H1 (cell line): ENCODE measurements around the gene ZFP57. TPM values are rescaled to one million over a fixed set of nuclear protein-coding genes. Genes with fewer than 3 reads are reported as not detected.

Experiments
- CTCF ChIA-PET: fragments of 300-600 bp; sonication (Branson Sonifier 250); formaldehyde crosslinking; loops from one replicate; lab custom pipeline; 2021; ENCODE audit not compliant: partially characterized antibody; lab: Charles Lee
- POLR2A ChIA-PET: fragments of 300-600 bp; sonication (Branson Sonifier 250); formaldehyde crosslinking; loops from one replicate; lab custom pipeline; 2021; ENCODE audit warnings: inconsistent platforms; ENCODE audit not compliant: partially characterized antibody; lab: Charles Lee
- DNase-seq, 2 experiments: peaks; one replicate each; pipeline versions ENCODE4 v3.0.0 to v3.0.0-alpha.2; 2010 to 2022; ENCODE audit warnings: low spot score in 2 of 2, low read depth in 1 of 2, mixed read lengths in 1 of 2
- FAIRE-seq: peaks from 2 replicates; lab custom pipeline; 2011; peaks lifted over from hg19 to GRCh38; lab: Jason Lieb, UNC
- H2AFZ ChIP-seq: 2 replicates; pipeline ENCODE4 v1.8.1; 2012; ENCODE audit warnings: low read length, inconsistent platforms
- H2AK5ac ChIP-seq: 2 replicates; pipeline ENCODE4 v1.6.1; 2013; ENCODE audit warnings: low read depth, low read length
- H2BK120ac ChIP-seq: replicated peaks from 2 replicates; pipeline ENCODE3; 2013; ENCODE audit warnings: low read depth, low read length, inconsistent platforms
- H2BK12ac ChIP-seq: 2 replicates; pipeline ENCODE4 v1.6.1; 2013; ENCODE audit warnings: low read depth, low read length
- H2BK15ac ChIP-seq: 2 replicates; pipeline ENCODE4 v1.6.1; 2013; ENCODE audit warnings: low read length
- H2BK20ac ChIP-seq: 2 replicates; pipeline ENCODE4 v1.6.1; 2013; ENCODE audit warnings: low read length
- H2BK5ac ChIP-seq: 2 replicates; pipeline ENCODE4 v1.6.1; 2013; ENCODE audit warnings: low read depth, low read length
- H3K14ac ChIP-seq: 2 replicates; pipeline ENCODE4 v1.6.1; 2013; ENCODE audit warnings: inconsistent platforms; ENCODE audit not compliant: insufficient read length
- H3K18ac ChIP-seq: 2 replicates; pipeline ENCODE4 v1.6.1; 2013; ENCODE audit warnings: low read length; ENCODE audit errors: extremely low read depth
- H3K23ac ChIP-seq: 2 replicates; pipeline ENCODE4 v1.6.1; 2013; ENCODE audit warnings: inconsistent platforms; ENCODE audit not compliant: insufficient read length
- H3K23me2 ChIP-seq: 2 replicates; pipeline ENCODE4 v1.6.1; 2013; ENCODE audit warnings: low read depth, low read length
- H3K27ac ChIP-seq: 2 replicates; pipeline ENCODE4 v1.6.1; 2011; ENCODE audit warnings: low read depth, low read length, inconsistent platforms
- H3K27me3 ChIP-seq, 4 experiments: replicated peaks in 1 of 4; 1 replicate in 1 of 4; 2 replicates in 3 of 4; pipeline versions ENCODE4 v1.6.1 to v1.8.1; 2011 to 2013; ENCODE audit warnings: low read length in 3 of 4, mild to moderate bottlenecking in 3 of 4, inconsistent platforms in 2 of 4, mixed read lengths in 2 of 4, moderate library complexity in 1 of 4; ENCODE audit not compliant: control insufficient read depth in 3 of 4, insufficient read depth in 3 of 4; ENCODE audit errors: extremely low read depth in 1 of 4
- H3K36me3 ChIP-seq, 4 experiments: 2 replicates each; pipeline versions ENCODE4 v1.6.1 to v1.8.1; 2011 to 2013; ENCODE audit warnings: mild to moderate bottlenecking in 4 of 4, low read length in 3 of 4, moderate library complexity in 2 of 4, control low read depth in 1 of 4, inconsistent platforms in 1 of 4; ENCODE audit not compliant: insufficient read depth in 4 of 4, control insufficient read depth in 2 of 4
- H3K4ac ChIP-seq: replicated peaks from 2 replicates; pipeline ENCODE3; 2013; ENCODE audit warnings: low read length, low read depth, mixed read lengths, inconsistent platforms; ENCODE audit not compliant: insufficient read length
- H3K4me1 ChIP-seq, 4 experiments: replicated peaks in 1 of 4; 1 replicate in 1 of 4; 2 replicates in 3 of 4; pipeline versions ENCODE4 v1.6.1 to v1.8.1; 2011 to 2013; ENCODE audit warnings: low read length in 3 of 4, inconsistent platforms in 2 of 4, mixed read lengths in 1 of 4; ENCODE audit not compliant: insufficient read depth in 4 of 4, control insufficient read depth in 3 of 4
- H3K4me2 ChIP-seq, 2 experiments: 2 replicates each; pipeline versions ENCODE4 v1.6.1 to v1.8.1; 2011 to 2013; ENCODE audit warnings: low read depth in 2 of 2, low read length in 2 of 2, control low read depth in 1 of 2, inconsistent platforms in 1 of 2, mild to moderate bottlenecking in 1 of 2; ENCODE audit not compliant: insufficient read depth in 1 of 2
- H3K4me3 ChIP-seq, 4 experiments: fragments of 200-600, 300-600 bp in 1 of 4; sonication (generic), shearing (Covaris generic), sonication (Bioruptor Twin) in 1 of 4; 2 replicates each; pipeline versions ENCODE4 v1.5.1 to v1.8.1; 2011 to 2016; ENCODE audit warnings: low read length in 4 of 4, low read depth in 3 of 4, control low read depth in 2 of 4, inconsistent platforms in 2 of 4, mild to moderate bottlenecking in 2 of 4, mixed read lengths in 1 of 4, moderate library complexity in 1 of 4; ENCODE audit not compliant: insufficient read depth in 2 of 4; ENCODE audit errors: extremely low read depth in 1 of 4
- H3K56ac ChIP-seq: replicated peaks from 2 replicates; pipeline ENCODE3; 2013; ENCODE audit warnings: low read depth, mild to moderate bottlenecking, mixed read lengths, low read length, inconsistent platforms; ENCODE audit not compliant: insufficient read length
- H3K79me1 ChIP-seq: 2 replicates; pipeline ENCODE4 v1.6.1; 2013; ENCODE audit warnings: low read depth, low read length, control low read depth
- H3K79me2 ChIP-seq, 2 experiments: 2 replicates each; pipeline versions ENCODE4 v1.6.1 to v1.8.1; 2012 to 2013; ENCODE audit warnings: low read length in 2 of 2, mild to moderate bottlenecking in 2 of 2, inconsistent platforms in 1 of 2; ENCODE audit not compliant: insufficient read depth in 2 of 2, control insufficient read depth in 1 of 2
- H3K9ac ChIP-seq, 4 experiments: replicated peaks in 1 of 4; 1 replicate in 1 of 4; 2 replicates in 3 of 4; pipeline versions ENCODE4 v1.6.1 to v1.8.1; 2011 to 2013; ENCODE audit warnings: low read depth in 3 of 4, low read length in 3 of 4, control low read depth in 2 of 4, mild to moderate bottlenecking in 2 of 4, moderate library complexity in 2 of 4, inconsistent platforms in 1 of 4; ENCODE audit errors: extremely low read depth in 1 of 4
- H3K9me3 ChIP-seq, 2 experiments: 2 replicates each; pipeline versions ENCODE4 v1.6.1 to v1.8.1; 2012 to 2013; ENCODE audit warnings: mild to moderate bottlenecking in 2 of 2, moderate library complexity in 2 of 2, control low read depth in 1 of 2, inconsistent platforms in 1 of 2, low read depth in 1 of 2, low read length in 1 of 2, mixed read lengths in 1 of 2; ENCODE audit not compliant: insufficient read depth in 2 of 2
- H4K20me1 ChIP-seq, 2 experiments: replicated peaks in 1 of 2; 2 replicates each; pipeline versions ENCODE3 to v1.8.1; 2011 to 2013; ENCODE audit warnings: inconsistent platforms in 2 of 2, low read length in 2 of 2, mild to moderate bottlenecking in 1 of 2; ENCODE audit not compliant: insufficient read depth in 2 of 2, control insufficient read depth in 1 of 2
- H4K5ac ChIP-seq: 2 replicates; pipeline ENCODE4 v1.6.1; 2013; ENCODE audit warnings: low read length, low read depth, mixed read lengths, inconsistent platforms; ENCODE audit not compliant: insufficient read length
- H4K8ac ChIP-seq: 2 replicates; pipeline ENCODE4 v1.8.0; 2013; ENCODE audit warnings: mild to moderate bottlenecking, moderate library complexity, low read length, inconsistent platforms; ENCODE audit not compliant: insufficient read depth; ENCODE audit errors: extremely low read depth
- H4K91ac ChIP-seq: replicated peaks from 2 replicates; pipeline ENCODE3; 2013; ENCODE audit warnings: low read length, mixed read lengths, inconsistent platforms; ENCODE audit not compliant: insufficient read length
- ASH2L ChIP-seq: fragments of 200-600, 300-600 bp; sonication (generic); IDR thresholded peaks from one replicate; pipeline ENCODE4 v1.7.1; 2017; ENCODE audit warnings: low read length
- CHD2 ChIP-seq: IDR thresholded peaks from 2 replicates; pipeline ENCODE4 v1.6.1; 2012; ENCODE audit warnings: low read length, improper control_type of control experiment
- WGBS, 2 experiments: shearing (Covaris generic) in 1 of 2; methylation state at CpG; one replicate each; pipeline versions ENCODE4 v1.1.6 to v1.1.7; 2013 to 2015; ENCODE audit warnings: low lambda C conversion rate in 2 of 2, mixed read lengths in 2 of 2, inconsistent platforms in 1 of 2, low coverage in 1 of 2, missing lambda C conversion rate in 1 of 2; ENCODE audit not compliant: insufficient replicate concordance in 2 of 2, insufficient coverage in 1 of 2, insufficient read length in 1 of 2; ENCODE audit errors: extremely low coverage in 1 of 2, missing lambda C conversion rate in 1 of 2; 5-methylcytosine and 5-hydroxymethylcytosine counted together
- polyA plus RNA-seq, 7 experiments: library from polyadenylated mRNA; depleted of rRNA in 3 of 7; stranded (reverse) in 5 of 7; unstranded in 2 of 7; fragments of >200 nt in 5 of 7; fragments of 200-250 nt in 2 of 7; gene quantifications; 1 replicate in 5 of 7; 2 replicates in 1 of 7; 4 replicates in 1 of 7; pipeline versions ENCODE4 v1.2.1 to v1.2.3, GENCODE V29; 2011 to 2013; ENCODE audit warnings: missing spikeins in 2 of 7, mixed read lengths in 2 of 7
- total RNA-seq: library from RNA; stranded (reverse); fragmentation: NEBNext Ultra II Directional; extraction: Animal tissue kit (Norgen Biotek cat#: 25700); gene quantifications from 2 replicates; pipeline ENCODE4 v1.2.1, GENCODE V29; 2021
- TF ChIP-seq, protein P1 (sequence below): IDR thresholded peaks from 2 replicates; pipeline ENCODE4 v1.6.1; 2012; ENCODE audit warnings: low read length, inconsistent platforms

The ZFP57 gene
- total and polyA plus RNA-seq, 2 of the 8 experiments (the other 6 are each of a cell fraction or from before 2014, with no cell fraction given) = 0.85 to 1.2 TPM

- H4K91ac ChIP-seq = peak within 1 kb of the TSS; percentile 95
- H2BK12ac ChIP-seq = peak within 1 kb of the TSS; percentile 94
- no peak within 1 kb of the TSS for H4K8ac ChIP-seq
- H2AK5ac ChIP-seq = no peak within 1 kb of the TSS
- no peaks in the 10 kb centered on the region for H3K36me3 ChIP-seq
- WGBS, 2 experiments = 95% methylated on average over 4 of the region's 4 CpGs; no CpG with 5 or more reads in 1 of the 2 experiments
- no peak within 1 kb of the TSS for H3K23ac ChIP-seq
- H3K4me1 ChIP-seq = peaks cover 5 to 13% (median 11%) of the 10 kb centered on the region in 4 experiments
- H3K27ac ChIP-seq = no peak within 1 kb of the TSS
- no peaks in the 10 kb centered on the region for H3K23me2 ChIP-seq
- H3K79me1 ChIP-seq = no peaks in the 10 kb centered on the region
- H2BK15ac ChIP-seq = peak within 1 kb of the TSS; percentile 92
- no peak within 1 kb of the TSS for H3K9ac ChIP-seq
- H3K4me3 ChIP-seq = no peak within 1 kb of the TSS
- no peaks in the 10 kb centered on the region for H3K9me3 ChIP-seq
- ChIA-PET POLR2A (interaction anchor here (0.7 to 2.1 kb wide), 3 partner anchors 10 to 31 kb away, joined by 3 to 15 read pairs (median 4); no protein-coding TSS in a partner anchor), CTCF (interaction anchor here (3.1 to 24.4 kb wide), 5 partner anchors 10 to 40 kb away, joined by 16 to 658 read pairs (median 502); partner anchors contain the start of genes GABBR1 and ZFP57)
- no peak for FAIRE-seq
- peak within 1 kb of the TSS; percentile 95 for H2BK20ac ChIP-seq
- TF ChIP-seq CHD2 (no peak), ASH2L (no peak)
- TF ChIP-seq, protein P1, sequence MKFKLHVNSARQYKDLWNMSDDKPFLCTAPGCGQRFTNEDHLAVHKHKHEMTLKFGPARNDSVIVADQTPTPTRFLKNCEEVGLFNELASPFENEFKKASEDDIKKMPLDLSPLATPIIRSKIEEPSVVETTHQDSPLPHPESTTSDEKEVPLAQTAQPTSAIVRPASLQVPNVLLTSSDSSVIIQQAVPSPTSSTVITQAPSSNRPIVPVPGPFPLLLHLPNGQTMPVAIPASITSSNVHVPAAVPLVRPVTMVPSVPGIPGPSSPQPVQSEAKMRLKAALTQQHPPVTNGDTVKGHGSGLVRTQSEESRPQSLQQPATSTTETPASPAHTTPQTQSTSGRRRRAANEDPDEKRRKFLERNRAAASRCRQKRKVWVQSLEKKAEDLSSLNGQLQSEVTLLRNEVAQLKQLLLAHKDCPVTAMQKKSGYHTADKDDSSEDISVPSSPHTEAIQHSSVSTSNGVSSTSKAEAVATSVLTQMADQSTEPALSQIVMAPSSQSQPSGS = no peak
- no peak within 1 kb of the TSS for H3K4ac ChIP-seq
- no peak within 1 kb of the TSS for H3K14ac ChIP-seq
- H2AFZ ChIP-seq = peak within 1 kb of the TSS; percentile 71; the same call in 1 of the 2 replicates
- H4K20me1 ChIP-seq = no peaks in the 10 kb centered on the region
- no peak within 1 kb of the TSS for H2BK120ac ChIP-seq
- no peak within 1 kb of the TSS for H4K5ac ChIP-seq
- no peak within 1 kb of the TSS for H3K4me2 ChIP-seq
- H3K27me3 ChIP-seq = no peaks in the 10 kb centered on the region
- no peaks in the 10 kb centered on the region for H3K79me2 ChIP-seq
- peak within 1 kb of the TSS; percentile 62; the same call in 1 of the 2 replicates for H3K18ac ChIP-seq
- H3K56ac ChIP-seq = no peak within 1 kb of the TSS
- H2BK5ac ChIP-seq = peak within 1 kb of the TSS; percentile 73; the same call in 1 of the 2 replicates
- DNase-seq = no peak
Observed at GRCh38 chr6:29656798-29657197, 24.2 kb downstream of the ZFP57 start, which contains the start of gene MOG. Gene MOG, plus strand, starts transcription at chr6:29657092. Its CDS starts 118 bp downstream, at chr6:29657210.
